ENCODE measurements around the gene FREY1.

Gene FREY1

DNA sequence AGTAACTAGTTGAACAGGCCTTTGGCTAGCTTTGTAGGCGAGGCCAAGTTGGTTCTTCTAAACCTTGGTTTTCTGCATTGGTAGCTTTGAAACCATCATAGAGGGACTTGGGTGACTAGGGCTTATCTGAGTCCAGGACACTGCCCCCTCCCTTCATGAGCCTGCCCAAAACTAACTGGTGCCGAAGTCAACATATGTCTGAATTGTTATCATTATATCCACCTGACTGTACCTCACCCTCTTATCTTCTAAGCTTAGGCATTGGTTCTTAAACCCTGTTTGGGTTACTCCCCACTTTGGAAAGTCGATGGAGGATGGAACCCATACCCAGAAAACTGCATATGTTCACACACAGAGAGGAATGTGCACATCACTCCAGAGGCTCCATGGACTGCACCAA lies 29.2 kb downstream of the FREY1 start:
- TF ChIP-seq POLR2AphosphoS5 (IDR thresholded peaks at IDR 0.05; ENCODE audit: low read depth) (no peak), SPI1 (IDR thresholded peaks at IDR 0.05; ENCODE audit: borderline replicate concordance, low read depth) (no peak), GABPA (IDR thresholded peaks at IDR 0.05; ENCODE audit: low read depth) (no peak)
- TF ChIP-seq, protein P1, sequence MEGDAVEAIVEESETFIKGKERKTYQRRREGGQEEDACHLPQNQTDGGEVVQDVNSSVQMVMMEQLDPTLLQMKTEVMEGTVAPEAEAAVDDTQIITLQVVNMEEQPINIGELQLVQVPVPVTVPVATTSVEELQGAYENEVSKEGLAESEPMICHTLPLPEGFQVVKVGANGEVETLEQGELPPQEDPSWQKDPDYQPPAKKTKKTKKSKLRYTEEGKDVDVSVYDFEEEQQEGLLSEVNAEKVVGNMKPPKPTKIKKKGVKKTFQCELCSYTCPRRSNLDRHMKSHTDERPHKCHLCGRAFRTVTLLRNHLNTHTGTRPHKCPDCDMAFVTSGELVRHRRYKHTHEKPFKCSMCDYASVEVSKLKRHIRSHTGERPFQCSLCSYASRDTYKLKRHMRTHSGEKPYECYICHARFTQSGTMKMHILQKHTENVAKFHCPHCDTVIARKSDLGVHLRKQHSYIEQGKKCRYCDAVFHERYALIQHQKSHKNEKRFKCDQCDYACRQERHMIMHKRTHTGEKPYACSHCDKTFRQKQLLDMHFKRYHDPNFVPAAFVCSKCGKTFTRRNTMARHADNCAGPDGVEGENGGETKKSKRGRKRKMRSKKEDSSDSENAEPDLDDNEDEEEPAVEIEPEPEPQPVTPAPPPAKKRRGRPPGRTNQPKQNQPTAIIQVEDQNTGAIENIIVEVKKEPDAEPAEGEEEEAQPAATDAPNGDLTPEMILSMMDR (IDR thresholded peaks at IDR 0.05; ENCODE audit: insufficient read depth, low read length): no peak
- TF ChIP-seq, protein P2, sequence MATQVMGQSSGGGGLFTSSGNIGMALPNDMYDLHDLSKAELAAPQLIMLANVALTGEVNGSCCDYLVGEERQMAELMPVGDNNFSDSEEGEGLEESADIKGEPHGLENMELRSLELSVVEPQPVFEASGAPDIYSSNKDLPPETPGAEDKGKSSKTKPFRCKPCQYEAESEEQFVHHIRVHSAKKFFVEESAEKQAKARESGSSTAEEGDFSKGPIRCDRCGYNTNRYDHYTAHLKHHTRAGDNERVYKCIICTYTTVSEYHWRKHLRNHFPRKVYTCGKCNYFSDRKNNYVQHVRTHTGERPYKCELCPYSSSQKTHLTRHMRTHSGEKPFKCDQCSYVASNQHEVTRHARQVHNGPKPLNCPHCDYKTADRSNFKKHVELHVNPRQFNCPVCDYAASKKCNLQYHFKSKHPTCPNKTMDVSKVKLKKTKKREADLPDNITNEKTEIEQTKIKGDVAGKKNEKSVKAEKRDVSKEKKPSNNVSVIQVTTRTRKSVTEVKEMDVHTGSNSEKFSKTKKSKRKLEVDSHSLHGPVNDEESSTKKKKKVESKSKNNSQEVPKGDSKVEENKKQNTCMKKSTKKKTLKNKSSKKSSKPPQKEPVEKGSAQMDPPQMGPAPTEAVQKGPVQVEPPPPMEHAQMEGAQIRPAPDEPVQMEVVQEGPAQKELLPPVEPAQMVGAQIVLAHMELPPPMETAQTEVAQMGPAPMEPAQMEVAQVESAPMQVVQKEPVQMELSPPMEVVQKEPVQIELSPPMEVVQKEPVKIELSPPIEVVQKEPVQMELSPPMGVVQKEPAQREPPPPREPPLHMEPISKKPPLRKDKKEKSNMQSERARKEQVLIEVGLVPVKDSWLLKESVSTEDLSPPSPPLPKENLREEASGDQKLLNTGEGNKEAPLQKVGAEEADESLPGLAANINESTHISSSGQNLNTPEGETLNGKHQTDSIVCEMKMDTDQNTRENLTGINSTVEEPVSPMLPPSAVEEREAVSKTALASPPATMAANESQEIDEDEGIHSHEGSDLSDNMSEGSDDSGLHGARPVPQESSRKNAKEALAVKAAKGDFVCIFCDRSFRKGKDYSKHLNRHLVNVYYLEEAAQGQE (IDR thresholded peaks at IDR 0.05; ENCODE audit: insufficient replicate concordance, low read depth): no peak
- Histone ChIP-seq H3K27ac (replicated peaks) (no peak overlapping the region), H3K27me3 (ENCODE audit: insufficient read depth, poor library complexity, severe bottlenecking) (no peaks in the 10 kb centered on the region), H3K4me3 (replicated peaks; ENCODE audit: insufficient read depth, low read length) (no peak overlapping the region)
- no peak for DNase-seq (ENCODE audit: low read depth in 1 of 2, low spot score in 1 of 2)

DNA sequence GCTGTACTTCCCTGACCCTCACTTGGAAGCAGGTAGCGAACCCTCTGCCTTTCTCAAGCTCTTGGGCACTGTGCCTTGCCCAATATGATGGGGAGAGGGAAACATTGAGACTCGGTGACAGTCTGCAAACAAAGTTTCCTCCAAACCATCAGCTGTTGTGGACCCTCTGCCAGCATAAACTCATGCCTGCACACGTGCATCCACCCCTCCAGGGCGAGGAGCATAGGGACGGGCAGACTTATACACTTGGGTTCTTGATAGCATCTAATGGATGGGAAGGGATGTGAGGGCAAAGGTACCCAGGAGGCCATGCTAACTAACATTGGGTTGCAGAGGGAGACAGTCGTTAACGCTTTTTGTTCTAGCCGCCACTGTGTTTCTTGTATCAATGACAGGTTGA lies 29.9 kb downstream of the FREY1 start:
- DNase-seq (ENCODE audit: low read depth in 1 of 2, low spot score in 1 of 2): no peak
- Histone ChIP-seq H3K27me3 (ENCODE audit: insufficient read depth, poor library complexity, severe bottlenecking) (no peaks in the 10 kb centered on the region), H3K4me3 (replicated peaks; ENCODE audit: insufficient read depth, low read length) (no peak overlapping the region), H3K27ac (replicated peaks) (no peak overlapping the region)
- TF ChIP-seq SPI1 (IDR thresholded peaks at IDR 0.05; ENCODE audit: borderline replicate concordance, low read depth) (no peak), GABPA (IDR thresholded peaks at IDR 0.05; ENCODE audit: low read depth) (no peak), POLR2AphosphoS5 (IDR thresholded peaks at IDR 0.05; ENCODE audit: low read depth) (no peak)
- TF ChIP-seq, protein P1 (IDR thresholded peaks at IDR 0.05; ENCODE audit: insufficient read depth, low read length): no peak
- TF ChIP-seq, protein P2 (IDR thresholded peaks at IDR 0.05; ENCODE audit: insufficient replicate concordance, low read depth): no peak

DNA sequence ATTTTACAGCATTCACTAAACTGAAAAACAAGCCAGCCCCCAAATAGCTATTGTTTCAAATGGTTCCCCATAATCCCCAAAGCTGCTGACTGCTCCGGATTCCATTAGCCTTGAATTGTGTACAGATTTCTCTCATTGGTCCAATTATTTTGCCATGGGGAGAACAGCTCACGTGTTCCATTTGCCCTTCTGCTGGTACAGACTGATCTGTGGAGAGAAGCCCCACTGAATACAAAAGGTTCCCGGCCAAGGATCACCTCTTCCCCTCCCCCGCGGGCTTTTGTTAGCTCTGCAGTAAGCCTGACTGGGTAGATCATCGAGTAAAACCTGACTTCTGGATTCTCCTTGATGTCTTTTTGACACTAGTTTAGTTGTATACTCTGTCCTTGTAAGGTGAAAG lies 30.7 kb downstream of the FREY1 start:
- Histone ChIP-seq H3K27me3 (ENCODE audit: insufficient read depth, poor library complexity, severe bottlenecking) (no peaks in the 10 kb centered on the region), H3K4me3 (replicated peaks; ENCODE audit: insufficient read depth, low read length) (no peak overlapping the region), H3K27ac (replicated peaks) (no peak overlapping the region)
- TF ChIP-seq SPI1 (IDR thresholded peaks at IDR 0.05; ENCODE audit: borderline replicate concordance, low read depth) (no peak), GABPA (IDR thresholded peaks at IDR 0.05; ENCODE audit: low read depth) (no peak), POLR2AphosphoS5 (IDR thresholded peaks at IDR 0.05; ENCODE audit: low read depth) (no peak)
- TF ChIP-seq, protein P1 (IDR thresholded peaks at IDR 0.05; ENCODE audit: insufficient read depth, low read length): no peak
- TF ChIP-seq, protein P2 (IDR thresholded peaks at IDR 0.05; ENCODE audit: insufficient replicate concordance, low read depth): no peak
- DNase-seq (ENCODE audit: low read depth in 1 of 2, low spot score in 1 of 2): no peak
